NB4 (cell line): ENCODE measurements around the gene ARL11.

Source experiments
- CTCF ChIP-seq: IDR thresholded peaks from one replicate; pipeline ENCODE4 v1.5.1; 2012; ENCODE audit warnings: low read depth, low read length
- MAX ChIP-seq: IDR thresholded peaks from 2 replicates; pipeline ENCODE4 v1.6.1; 2011; ENCODE audit warnings: low read depth, low read length
- MYC ChIP-seq: IDR thresholded peaks from 2 replicates; pipeline ENCODE4 v1.6.1; 2011; ENCODE audit warnings: low read depth, low read length
- POLR2A ChIP-seq: IDR thresholded peaks from 2 replicates; pipeline ENCODE4 v1.6.1; 2011; ENCODE audit warnings: mild to moderate bottlenecking; ENCODE audit not compliant: insufficient read length; ENCODE audit errors: extremely low read depth

GRCh38 chr13:49678191-49678914, 50.0 kb downstream of the ARL11 start:
- TF ChIP-seq CTCF (no peak), MAX (no peak), POLR2A (no peak), MYC (no peak)
